Activated naive CD8-positive, alpha-beta T cell treated with anti-CD3 and anti-CD28 coated beads for 36 hours (primary cell): ENCODE data around the gene DPP10. TPM values are rescaled to one million over a fixed set of nuclear protein-coding genes. Genes with fewer than 3 reads are reported as not detected.
"Not testable (repeated sequence)": the region's sequence is repeated elsewhere in the genome, so short reads cannot be mapped to it uniquely, and the experiment has no call there.

Experiments
- DNase-seq: peaks from one replicate; pipeline ENCODE4 v3.0.0; 2021
- H3K27ac Mint-ChIP-seq: one replicate; pipeline ENCODE4 v1.8.0; 2022; ENCODE audit warnings: mild to moderate bottlenecking, moderate library complexity, mixed read lengths
- H3K27me3 Mint-ChIP-seq: one replicate; pipeline ENCODE4 v1.8.0; 2022; ENCODE audit warnings: mild to moderate bottlenecking, mixed read lengths
- H3K36me3 Mint-ChIP-seq: one replicate; pipeline ENCODE4 v1.8.0; 2021; ENCODE audit warnings: mild to moderate bottlenecking, mixed read lengths
- H3K4me1 Mint-ChIP-seq: one replicate; pipeline ENCODE4 v1.8.0; 2021; ENCODE audit warnings: mixed read lengths
- H3K4me3 Mint-ChIP-seq: one replicate; pipeline ENCODE4 v1.8.0; 2022; ENCODE audit warnings: mild to moderate bottlenecking, moderate library complexity, mixed read lengths
- H3K9me3 Mint-ChIP-seq: one replicate; pipeline ENCODE4 v1.8.0; 2022; ENCODE audit warnings: mixed read lengths
- total RNA-seq, 2 experiments: library from RNA; stranded (reverse); gene quantifications; one replicate each; pipeline ENCODE4 v1.2.3, GENCODE V29; 2021

DPP10 gene
- total RNA-seq, 2 experiments from 2014 or later = not detected

GRCh38 chr2:114940785-114941458, 498.5 kb downstream of the DPP10 start:
- Mint-ChIP-seq H3K27me3 (no peaks in the 10 kb centered on the region), H3K27ac (no peak overlapping the region), H3K4me1 (no peaks in the 10 kb centered on the region), H3K9me3 (no peaks in the 10 kb centered on the region), H3K36me3 (no peaks in the 10 kb centered on the region), H3K4me3 (no peak overlapping the region)
- DNase-seq = no peak

- Mint-ChIP-seq H3K4me1 (no peaks in the 10 kb centered on the region), H3K27me3 (no peaks in the 10 kb centered on the region), H3K4me3 (no peak overlapping the region), H3K27ac (no peak overlapping the region), H3K36me3 (no peaks in the 10 kb centered on the region), H3K9me3 (no peaks in the 10 kb centered on the region)
- no peak for DNase-seq
Measured at GRCh38 chr2:114949228-114949804, 506.9 kb downstream of the DPP10 start.

- H3K27ac Mint-ChIP-seq = no peak overlapping the region
- H3K4me1 Mint-ChIP-seq = no peaks in the 10 kb centered on the region
- no peaks in the 10 kb centered on the region for H3K27me3 Mint-ChIP-seq
- no peak for DNase-seq
- H3K4me3 Mint-ChIP-seq = no peak overlapping the region
- peaks cover 6% of the 10 kb centered on the region for H3K9me3 Mint-ChIP-seq
- no peaks in the 10 kb centered on the region for H3K36me3 Mint-ChIP-seq
Measured at GRCh38 chr2:114960389-114960788, 517.9 kb downstream of the DPP10 start.

- Mint-ChIP-seq H3K36me3 (no peaks in the 10 kb centered on the region), H3K27me3 (no peaks in the 10 kb centered on the region), H3K27ac (no peak overlapping the region), H3K4me1 (no peaks in the 10 kb centered on the region), H3K4me3 (no peak overlapping the region), H3K9me3 (peaks cover 4% of the 10 kb centered on the region)
- no peak for DNase-seq
Measured at GRCh38 chr2:114962532-114962931, 520.1 kb downstream of the DPP10 start.

- Mint-ChIP-seq H3K36me3 (no peaks in the 10 kb centered on the region), H3K4me3 (no peak overlapping the region), H3K9me3 (peaks cover 4% of the 10 kb centered on the region), H3K4me1 (no peaks in the 10 kb centered on the region), H3K27ac (no peak overlapping the region), H3K27me3 (no peaks in the 10 kb centered on the region)
- DNase-seq = no peak
Measured at GRCh38 chr2:114968748-114969400, 526.4 kb downstream of the DPP10 start.

- H3K36me3 Mint-ChIP-seq, H3K4me1 Mint-ChIP-seq, H3K27ac Mint-ChIP-seq, H3K9me3 Mint-ChIP-seq, DNase-seq, H3K27me3 Mint-ChIP-seq, H3K4me3 Mint-ChIP-seq: not testable (repeated sequence)
Measured at GRCh38 chr2:115004321-115004720, 561.9 kb downstream of the DPP10 start.

- no peaks in the 10 kb centered on the region for H3K4me1 Mint-ChIP-seq
- no peaks in the 10 kb centered on the region for H3K36me3 Mint-ChIP-seq
- no peak overlapping the region for H3K4me3 Mint-ChIP-seq
- no peaks in the 10 kb centered on the region for H3K27me3 Mint-ChIP-seq
- no peak for DNase-seq
- H3K9me3 Mint-ChIP-seq = peaks cover 13% of the 10 kb centered on the region
- H3K27ac Mint-ChIP-seq = no peak overlapping the region
Measured at GRCh38 chr2:115011721-115012120, 569.3 kb downstream of the DPP10 start.

- H3K4me3 Mint-ChIP-seq, H3K36me3 Mint-ChIP-seq, H3K27ac Mint-ChIP-seq, H3K4me1 Mint-ChIP-seq, DNase-seq, H3K27me3 Mint-ChIP-seq: not testable (repeated sequence)
- H3K9me3 Mint-ChIP-seq = peaks cover 16% of the 10 kb centered on the region
Measured at GRCh38 chr2:115022013-115022412, 579.6 kb downstream of the DPP10 start.

GRCh38 chr2:115034801-115035200, 592.4 kb downstream of the DPP10 start:
- Mint-ChIP-seq H3K4me1 (no peaks in the 10 kb centered on the region), H3K36me3 (no peaks in the 10 kb centered on the region), H3K27ac (no peak overlapping the region), H3K9me3 (peaks cover 4% of the 10 kb centered on the region), H3K27me3 (no peaks in the 10 kb centered on the region), H3K4me3 (no peak overlapping the region)
- DNase-seq = no peak

GRCh38 chr2:115036818-115037217, 594.4 kb downstream of the DPP10 start:
- H3K4me1 Mint-ChIP-seq = no peaks in the 10 kb centered on the region
- peaks cover 1% of the 10 kb centered on the region for H3K9me3 Mint-ChIP-seq
- H3K27me3 Mint-ChIP-seq = no peaks in the 10 kb centered on the region
- DNase-seq = no peak
- H3K36me3 Mint-ChIP-seq = no peaks in the 10 kb centered on the region
- H3K4me3 Mint-ChIP-seq = no peak overlapping the region
- no peak overlapping the region for H3K27ac Mint-ChIP-seq

GRCh38 chr2:115057473-115057872, 615.0 kb downstream of the DPP10 start:
- no peak overlapping the region for H3K4me3 Mint-ChIP-seq
- DNase-seq = no peak
- no peaks in the 10 kb centered on the region for H3K4me1 Mint-ChIP-seq
- H3K9me3 Mint-ChIP-seq = peaks cover 5% of the 10 kb centered on the region
- H3K27me3 Mint-ChIP-seq = no peaks in the 10 kb centered on the region
- no peaks in the 10 kb centered on the region for H3K36me3 Mint-ChIP-seq
- no peak overlapping the region for H3K27ac Mint-ChIP-seq

- Mint-ChIP-seq H3K4me1 (no peaks in the 10 kb centered on the region), H3K27ac (no peak overlapping the region), H3K9me3 (peaks cover 8% of the 10 kb centered on the region), H3K27me3 (no peaks in the 10 kb centered on the region), H3K36me3 (no peaks in the 10 kb centered on the region), H3K4me3 (no peak overlapping the region)
- DNase-seq = no peak
Measured at GRCh38 chr2:115070002-115070401, 627.6 kb downstream of the DPP10 start.

GRCh38 chr2:115071534-115071933, 629.1 kb downstream of the DPP10 start:
- Mint-ChIP-seq H3K9me3 (peaks cover 6% of the 10 kb centered on the region), H3K36me3 (no peaks in the 10 kb centered on the region), H3K4me1 (no peaks in the 10 kb centered on the region)

GRCh38 chr2:115075800-115076199, 633.4 kb downstream of the DPP10 start:
- H3K36me3 Mint-ChIP-seq = no peaks in the 10 kb centered on the region
- no peak overlapping the region for H3K4me3 Mint-ChIP-seq
- DNase-seq = no peak
- H3K27me3 Mint-ChIP-seq = no peaks in the 10 kb centered on the region
- no peak overlapping the region for H3K27ac Mint-ChIP-seq
- H3K4me1 Mint-ChIP-seq = no peaks in the 10 kb centered on the region
- H3K9me3 Mint-ChIP-seq = peaks cover 2% of the 10 kb centered on the region

More at GRCh38 chr2:115071534-115071933, 629.1 kb downstream of the DPP10 start:
- DNase-seq = no peak
- Mint-ChIP-seq H3K27me3 (no peaks in the 10 kb centered on the region), H3K27ac (no peak overlapping the region), H3K4me3 (no peak overlapping the region)

- no peaks in the 10 kb centered on the region for H3K4me1 Mint-ChIP-seq
- no peak overlapping the region for H3K4me3 Mint-ChIP-seq
- H3K9me3 Mint-ChIP-seq = peaks cover 4% of the 10 kb centered on the region
- H3K27me3 Mint-ChIP-seq = no peaks in the 10 kb centered on the region
- H3K27ac Mint-ChIP-seq = no peak overlapping the region
- H3K36me3 Mint-ChIP-seq = no peaks in the 10 kb centered on the region
- no peak for DNase-seq
Measured at GRCh38 chr2:115077626-115078025, 635.2 kb downstream of the DPP10 start.

GRCh38 chr2:115083225-115083624, 640.8 kb downstream of the DPP10 start:
- H3K27me3 Mint-ChIP-seq = no peaks in the 10 kb centered on the region
- no peak for DNase-seq
- no peak overlapping the region for H3K4me3 Mint-ChIP-seq
- no peaks in the 10 kb centered on the region for H3K36me3 Mint-ChIP-seq
- no peaks in the 10 kb centered on the region for H3K4me1 Mint-ChIP-seq
- no peak overlapping the region for H3K27ac Mint-ChIP-seq
- H3K9me3 Mint-ChIP-seq = peaks cover 2% of the 10 kb centered on the region
